GM23338 (cell line): ENCODE measurements around the gene TRPM3. TPM values are rescaled to one million over a fixed set of nuclear protein-coding genes. Genes with fewer than 3 reads are reported as not detected.

Source experiments
- ATAC-seq: fragments of 200-7000 bp; cut with Tn5 transposase; 3 replicates; pipeline ENCODE4 v1.9.1; 2020
- DNase-seq: peaks from one replicate; pipeline ENCODE4 v3.0.0-alpha.2; 2015; ENCODE audit warnings: low spot score
- H2AFZ ChIP-seq: fragments of 200-600 bp; sonication (generic); 2 replicates; pipeline ENCODE4 v1.8.0; 2016; ENCODE audit warnings: antibody characterized with exemption, mild to moderate bottlenecking, moderate library complexity
- H3F3A ChIP-seq: fragments of 200-600 bp; sonication (generic); replicated peaks from 2 replicates; pipeline ENCODE4 v1.8.0; 2017; ENCODE audit warnings: antibody characterized with exemption, mixed run types, low read depth
- H3K27ac ChIP-seq: fragments of 200-600 bp; sonication (generic); 2 replicates; pipeline ENCODE4 v1.6.1; 2016; ENCODE audit warnings: low read depth
- H3K27me3 ChIP-seq: fragments of 200-600 bp; sonication (generic); 2 replicates; pipeline ENCODE4 v1.8.0; 2016; ENCODE audit warnings: mild to moderate bottlenecking, mixed run types, moderate library complexity; ENCODE audit not compliant: insufficient read depth
- H3K36me3 ChIP-seq: fragments of 200-600 bp; sonication (generic); 2 replicates; pipeline ENCODE4 v1.8.0; 2016; ENCODE audit warnings: mild to moderate bottlenecking; ENCODE audit not compliant: insufficient read depth
- H3K4me1 ChIP-seq: fragments of 200-600 bp; sonication (generic); 2 replicates; pipeline ENCODE4 v1.8.0; 2016; ENCODE audit warnings: mild to moderate bottlenecking, moderate library complexity; ENCODE audit not compliant: insufficient read depth
- H3K4me2 ChIP-seq: fragments of 200-600 bp; sonication (generic); 2 replicates; pipeline ENCODE4 v1.7.1; 2017; ENCODE audit warnings: mixed run types
- H3K4me3 ChIP-seq: fragments of 200-600 bp; sonication (generic); 2 replicates; pipeline ENCODE4 v1.6.1; 2016; ENCODE audit warnings: mixed run types
- H3K79me2 ChIP-seq: fragments of 200-600 bp; sonication (generic); replicated peaks from 2 replicates; pipeline ENCODE4 v1.8.0; 2017; ENCODE audit warnings: mild to moderate bottlenecking; ENCODE audit not compliant: insufficient read depth
- H3K9me2 ChIP-seq: fragments of 200-600 bp; sonication (generic); 2 replicates; pipeline ENCODE4 v1.8.0; 2017; ENCODE audit not compliant: insufficient read depth
- H4K20me1 ChIP-seq: fragments of 200-600 bp; sonication (generic); replicated peaks from 2 replicates; pipeline ENCODE4 v1.8.0; 2017; ENCODE audit warnings: mild to moderate bottlenecking; ENCODE audit not compliant: insufficient read depth
- H3K27ac Mint-ChIP-seq: 2 replicates; pipeline ENCODE4 v1.8.0; 2020; ENCODE audit warnings: inconsistent platforms, mild to moderate bottlenecking, moderate library complexity, mixed read lengths
- H3K27me3 Mint-ChIP-seq: 3 replicates; pipeline ENCODE4 v1.8.0; 2022; ENCODE audit warnings: low read depth, mild to moderate bottlenecking, moderate library complexity, mixed read lengths, inconsistent platforms; ENCODE audit not compliant: insufficient read depth, poor library complexity
- H3K36me3 Mint-ChIP-seq: 3 replicates; pipeline ENCODE4 v1.8.0; 2021; ENCODE audit warnings: low read depth, mild to moderate bottlenecking, inconsistent platforms, moderate library complexity, mixed read lengths
- H3K4me1 Mint-ChIP-seq: 3 replicates; pipeline ENCODE4 v1.8.0; 2020; ENCODE audit warnings: mild to moderate bottlenecking, inconsistent platforms, mixed read lengths
- H3K4me3 Mint-ChIP-seq: 3 replicates; pipeline ENCODE4 v1.8.0; 2021; ENCODE audit warnings: moderate library complexity, mild to moderate bottlenecking, inconsistent platforms, mixed read lengths
- H3K9me3 Mint-ChIP-seq: 3 replicates; pipeline ENCODE4 v1.8.0; 2020; ENCODE audit warnings: moderate library complexity, mild to moderate bottlenecking, inconsistent platforms, mixed read lengths
- CREB1 ChIP-seq: fragments of 250-450 bp; sonication (Bioruptor Pico); IDR thresholded peaks from 2 replicates; pipeline ENCODE4 v1.5.0; 2020; ENCODE audit warnings: low read depth, mild to moderate bottlenecking, moderate library complexity
- ETS1 ChIP-seq: IDR thresholded peaks from 2 replicates; pipeline ENCODE4 v1.6.1; 2016; ENCODE audit warnings: antibody characterized with exemption
- EZH2 ChIP-seq: fragments of 200-600 bp; sonication (generic); IDR thresholded peaks from one replicate; pipeline ENCODE4 v1.8.0; 2017; ENCODE audit warnings: antibody characterized with exemption, mild to moderate bottlenecking, low read depth; ENCODE audit not compliant: unreplicated experiment
- EZH2phosphoT487 ChIP-seq: fragments of 200-600 bp; sonication (generic); IDR thresholded peaks from one replicate; pipeline ENCODE4 v1.8.1; 2018; ENCODE audit warnings: antibody characterized with exemption; ENCODE audit not compliant: unreplicated experiment
- REST ChIP-seq: IDR thresholded peaks from one replicate; pipeline ENCODE4 v1.6.1; 2018; ENCODE audit warnings: antibody characterized with exemption; ENCODE audit not compliant: unreplicated experiment
- STAT1 ChIP-seq: IDR thresholded peaks from one replicate; pipeline ENCODE4 v1.6.1; 2016; ENCODE audit warnings: antibody characterized with exemption; ENCODE audit not compliant: unreplicated experiment
- ZNF114 ChIP-seq: fragments of 250-450 bp; sonication (Bioruptor Pico); IDR thresholded peaks from 2 replicates; pipeline ENCODE4 v1.5.0; 2020; ENCODE audit warnings: mild to moderate bottlenecking, moderate library complexity
- ZNF331 ChIP-seq: fragments of 250-450 bp; sonication (Bioruptor Pico); IDR thresholded peaks from 2 replicates; pipeline ENCODE4 v1.5.0; 2020; ENCODE audit warnings: low read depth, mild to moderate bottlenecking, moderate library complexity
- polyA plus RNA-seq: library from polyadenylated mRNA; unstranded; fragments of >200 nt; fragmentation: Nextera tagmentation; extraction: Ambion mirVana; gene quantifications from 2 replicates; pipeline ENCODE4 v1.2.1, GENCODE V29; 2016
- total RNA-seq: library from RNA; depleted of rRNA; stranded (reverse); fragments of >200 nt; shearing (Covaris generic); gene quantifications from 2 replicates; pipeline ENCODE4 v1.2.3, GENCODE V29; 2014
- TF ChIP-seq, protein P1 (sequence below), 2 experiments: fragments of 200-600 bp in 1 of 2; sonication (generic) in 1 of 2; conservative IDR thresholded peaks; 2 replicates each; pipeline versions ENCODE4 v1.5.1 to v1.6.1; 2016 to 2017; ENCODE audit warnings: antibody characterized with exemption in 2 of 2, low read depth in 2 of 2, mild to moderate bottlenecking in 2 of 2, moderate library complexity in 1 of 2
- TF ChIP-seq, protein P2 (sequence below): fragments of 250-450 bp; sonication (Bioruptor Pico); IDR thresholded peaks from 2 replicates; pipeline ENCODE4 v1.5.0; 2020; ENCODE audit warnings: mild to moderate bottlenecking, moderate library complexity

TRPM3 gene
- total and polyA plus RNA-seq, 2 experiments from 2014 or later, result 2.8 to 8.2 TPM

GRCh38 chr9:70561111-70561510, 560.3 kb downstream of the TRPM3 start:
- no peaks in the 10 kb centered on the region for H3K36me3 ChIP-seq
- no peaks in the 10 kb centered on the region for H3K9me3 Mint-ChIP-seq
- H3K36me3 Mint-ChIP-seq, result no peaks in the 10 kb centered on the region
- no peak overlapping the region for H3K27ac ChIP-seq
- no peaks in the 10 kb centered on the region for H3K27me3 ChIP-seq
- H3K4me1 Mint-ChIP-seq, result peaks cover 9% of the 10 kb centered on the region
- H3K4me3 Mint-ChIP-seq, result no peak overlapping the region
- ATAC-seq (no peak), DNase-seq (no peak)
- H3F3A ChIP-seq, result no peaks in the 10 kb centered on the region
- no peaks in the 10 kb centered on the region for H4K20me1 ChIP-seq
- no peak overlapping the region for H3K4me2 ChIP-seq
- H3K27ac Mint-ChIP-seq, result no peak overlapping the region
- TF ChIP-seq, protein P1, sequence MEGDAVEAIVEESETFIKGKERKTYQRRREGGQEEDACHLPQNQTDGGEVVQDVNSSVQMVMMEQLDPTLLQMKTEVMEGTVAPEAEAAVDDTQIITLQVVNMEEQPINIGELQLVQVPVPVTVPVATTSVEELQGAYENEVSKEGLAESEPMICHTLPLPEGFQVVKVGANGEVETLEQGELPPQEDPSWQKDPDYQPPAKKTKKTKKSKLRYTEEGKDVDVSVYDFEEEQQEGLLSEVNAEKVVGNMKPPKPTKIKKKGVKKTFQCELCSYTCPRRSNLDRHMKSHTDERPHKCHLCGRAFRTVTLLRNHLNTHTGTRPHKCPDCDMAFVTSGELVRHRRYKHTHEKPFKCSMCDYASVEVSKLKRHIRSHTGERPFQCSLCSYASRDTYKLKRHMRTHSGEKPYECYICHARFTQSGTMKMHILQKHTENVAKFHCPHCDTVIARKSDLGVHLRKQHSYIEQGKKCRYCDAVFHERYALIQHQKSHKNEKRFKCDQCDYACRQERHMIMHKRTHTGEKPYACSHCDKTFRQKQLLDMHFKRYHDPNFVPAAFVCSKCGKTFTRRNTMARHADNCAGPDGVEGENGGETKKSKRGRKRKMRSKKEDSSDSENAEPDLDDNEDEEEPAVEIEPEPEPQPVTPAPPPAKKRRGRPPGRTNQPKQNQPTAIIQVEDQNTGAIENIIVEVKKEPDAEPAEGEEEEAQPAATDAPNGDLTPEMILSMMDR (conservative IDR thresholded peaks at IDR 0.05; ENCODE audit: low read depth in 2 of 2), result no peak
- TF ChIP-seq CREB1 (CRISPR knock-in tag), result no peak
- no peak for TF ChIP-seq EZH2
- no peak for TF ChIP-seq REST
- TF ChIP-seq ETS1, result no peak
- no peak for TF ChIP-seq STAT1
- no peak for TF ChIP-seq ZNF114
- TF ChIP-seq ZNF331 (CRISPR knock-in tag), result no peak
- TF ChIP-seq, protein P2, sequence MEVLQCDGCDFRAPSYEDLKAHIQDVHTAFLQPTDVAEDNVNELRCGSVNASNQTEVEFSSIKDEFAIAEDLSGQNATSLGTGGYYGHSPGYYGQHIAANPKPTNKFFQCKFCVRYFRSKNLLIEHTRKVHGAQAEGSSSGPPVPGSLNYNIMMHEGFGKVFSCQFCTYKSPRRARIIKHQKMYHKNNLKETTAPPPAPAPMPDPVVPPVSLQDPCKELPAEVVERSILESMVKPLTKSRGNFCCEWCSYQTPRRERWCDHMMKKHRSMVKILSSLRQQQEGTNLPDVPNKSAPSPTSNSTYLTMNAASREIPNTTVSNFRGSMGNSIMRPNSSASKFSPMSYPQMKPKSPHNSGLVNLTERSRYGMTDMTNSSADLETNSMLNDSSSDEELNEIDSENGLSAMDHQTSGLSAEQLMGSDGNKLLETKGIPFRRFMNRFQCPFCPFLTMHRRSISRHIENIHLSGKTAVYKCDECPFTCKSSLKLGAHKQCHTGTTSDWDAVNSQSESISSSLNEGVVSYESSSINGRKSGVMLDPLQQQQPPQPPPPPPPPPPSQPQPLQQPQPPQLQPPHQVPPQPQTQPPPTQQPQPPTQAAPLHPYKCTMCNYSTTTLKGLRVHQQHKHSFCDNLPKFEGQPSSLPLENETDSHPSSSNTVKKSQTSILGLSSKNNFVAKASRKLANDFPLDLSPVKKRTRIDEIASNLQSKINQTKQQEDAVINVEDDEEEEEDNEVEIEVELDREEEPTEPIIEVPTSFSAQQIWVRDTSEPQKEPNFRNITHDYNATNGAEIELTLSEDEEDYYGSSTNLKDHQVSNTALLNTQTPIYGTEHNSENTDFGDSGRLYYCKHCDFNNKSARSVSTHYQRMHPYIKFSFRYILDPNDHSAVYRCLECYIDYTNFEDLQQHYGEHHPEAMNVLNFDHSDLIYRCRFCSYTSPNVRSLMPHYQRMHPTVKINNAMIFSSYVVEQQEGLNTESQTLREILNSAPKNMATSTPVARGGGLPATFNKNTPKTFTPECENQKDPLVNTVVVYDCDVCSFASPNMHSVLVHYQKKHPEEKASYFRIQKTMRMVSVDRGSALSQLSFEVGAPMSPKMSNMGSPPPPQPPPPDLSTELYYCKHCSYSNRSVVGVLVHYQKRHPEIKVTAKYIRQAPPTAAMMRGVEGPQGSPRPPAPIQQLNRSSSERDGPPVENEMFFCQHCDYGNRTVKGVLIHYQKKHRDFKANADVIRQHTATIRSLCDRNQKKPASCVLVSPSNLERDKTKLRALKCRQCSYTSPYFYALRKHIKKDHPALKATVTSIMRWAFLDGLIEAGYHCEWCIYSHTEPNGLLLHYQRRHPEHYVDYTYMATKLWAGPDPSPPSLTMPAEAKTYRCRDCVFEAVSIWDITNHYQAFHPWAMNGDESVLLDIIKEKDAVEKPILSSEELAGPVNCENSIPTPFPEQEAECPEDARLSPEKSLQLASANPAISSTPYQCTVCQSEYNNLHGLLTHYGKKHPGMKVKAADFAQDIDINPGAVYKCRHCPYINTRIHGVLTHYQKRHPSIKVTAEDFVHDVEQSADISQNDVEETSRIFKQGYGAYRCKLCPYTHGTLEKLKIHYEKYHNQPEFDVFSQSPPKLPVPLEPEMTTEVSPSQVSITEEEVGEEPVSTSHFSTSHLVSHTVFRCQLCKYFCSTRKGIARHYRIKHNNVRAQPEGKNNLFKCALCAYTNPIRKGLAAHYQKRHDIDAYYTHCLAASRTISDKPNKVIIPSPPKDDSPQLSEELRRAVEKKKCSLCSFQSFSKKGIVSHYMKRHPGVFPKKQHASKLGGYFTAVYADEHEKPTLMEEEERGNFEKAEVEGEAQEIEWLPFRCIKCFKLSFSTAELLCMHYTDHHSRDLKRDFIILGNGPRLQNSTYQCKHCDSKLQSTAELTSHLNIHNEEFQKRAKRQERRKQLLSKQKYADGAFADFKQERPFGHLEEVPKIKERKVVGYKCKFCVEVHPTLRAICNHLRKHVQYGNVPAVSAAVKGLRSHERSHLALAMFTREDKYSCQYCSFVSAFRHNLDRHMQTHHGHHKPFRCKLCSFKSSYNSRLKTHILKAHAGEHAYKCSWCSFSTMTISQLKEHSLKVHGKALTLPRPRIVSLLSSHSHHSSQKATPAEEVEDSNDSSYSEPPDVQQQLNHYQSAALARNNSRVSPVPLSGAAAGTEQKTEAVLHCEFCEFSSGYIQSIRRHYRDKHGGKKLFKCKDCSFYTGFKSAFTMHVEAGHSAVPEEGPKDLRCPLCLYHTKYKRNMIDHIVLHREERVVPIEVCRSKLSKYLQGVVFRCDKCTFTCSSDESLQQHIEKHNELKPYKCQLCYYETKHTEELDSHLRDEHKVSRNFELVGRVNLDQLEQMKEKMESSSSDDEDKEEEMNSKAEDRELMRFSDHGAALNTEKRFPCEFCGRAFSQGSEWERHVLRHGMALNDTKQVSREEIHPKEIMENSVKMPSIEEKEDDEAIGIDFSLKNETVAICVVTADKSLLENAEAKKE (CRISPR knock-in tag), result no peak
- no peak for TF ChIP-seq EZH2phosphoT487
- H3K27me3 Mint-ChIP-seq, result peaks cover 2% of the 10 kb centered on the region
- H3K4me3 ChIP-seq, result no peak overlapping the region
- H2AFZ ChIP-seq, result no peak overlapping the region
- H3K4me1 ChIP-seq, result no peaks in the 10 kb centered on the region
- H3K9me2 ChIP-seq, result peaks cover 16% of the 10 kb centered on the region
- H3K79me2 ChIP-seq, result no peaks in the 10 kb centered on the region
